M059J (cell line): ENCODE results near the gene KRT81. TPM values are rescaled to one million over a fixed set of nuclear protein-coding genes. Genes with fewer than 3 reads are reported as not detected.
"Not testable (repeated sequence)": the region's sequence is repeated elsewhere in the genome, so short reads cannot be mapped to it uniquely, and the experiment has no call there.

Experiments used
- DNase-seq: peaks from one replicate; pipeline ENCODE4 v3.0.0-alpha.2; 2012; ENCODE audit warnings: low read depth
- total RNA-seq: library from RNA; depleted of rRNA; stranded (reverse); fragments of >200 nt; shearing (Covaris generic); gene quantifications from 2 replicates; pipeline ENCODE4 v1.2.3, GENCODE V29; 2014

Gene KRT81
- total RNA-seq, 1 experiment from 2014 or later: 412 TPM

DNA sequence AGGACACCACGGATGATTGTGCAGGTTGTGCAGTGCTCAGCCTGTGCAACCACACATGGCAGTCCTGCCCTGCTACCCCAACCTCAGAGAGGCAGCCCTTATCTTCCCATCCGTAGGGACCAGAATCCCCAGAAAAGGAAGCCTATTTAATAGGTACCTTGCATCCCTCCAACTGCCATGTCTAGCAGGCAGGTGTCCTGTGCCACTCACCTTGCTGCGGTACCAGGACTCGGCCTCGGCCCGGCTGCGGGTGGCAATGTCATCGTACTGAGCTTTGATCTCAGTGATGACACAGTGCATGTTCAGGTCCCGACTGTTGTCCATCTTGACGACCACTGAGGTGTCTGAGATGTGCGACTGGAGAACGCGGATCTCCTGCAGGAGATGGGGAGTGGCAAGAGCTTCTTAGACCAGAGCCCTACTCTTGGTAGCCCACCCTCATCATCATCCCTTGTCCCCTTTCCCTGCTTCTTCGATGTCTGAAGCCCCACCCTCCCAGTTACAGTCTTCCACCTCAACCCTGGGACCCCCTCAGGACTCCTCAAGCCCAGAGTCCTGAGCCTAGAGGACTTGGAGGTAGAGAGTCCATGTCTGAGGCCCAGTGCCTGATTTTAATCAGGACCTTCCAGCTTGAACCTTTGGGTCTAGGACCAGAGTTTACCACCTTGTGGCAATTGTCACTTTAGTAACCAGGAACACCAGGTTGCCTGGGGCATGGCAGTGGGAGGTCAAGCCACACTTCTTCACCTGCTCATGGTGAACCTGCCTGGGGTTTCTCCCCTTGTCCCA is 37.7 kb downstream of the KRT81 start:
- no peak for DNase-seq

DNA sequence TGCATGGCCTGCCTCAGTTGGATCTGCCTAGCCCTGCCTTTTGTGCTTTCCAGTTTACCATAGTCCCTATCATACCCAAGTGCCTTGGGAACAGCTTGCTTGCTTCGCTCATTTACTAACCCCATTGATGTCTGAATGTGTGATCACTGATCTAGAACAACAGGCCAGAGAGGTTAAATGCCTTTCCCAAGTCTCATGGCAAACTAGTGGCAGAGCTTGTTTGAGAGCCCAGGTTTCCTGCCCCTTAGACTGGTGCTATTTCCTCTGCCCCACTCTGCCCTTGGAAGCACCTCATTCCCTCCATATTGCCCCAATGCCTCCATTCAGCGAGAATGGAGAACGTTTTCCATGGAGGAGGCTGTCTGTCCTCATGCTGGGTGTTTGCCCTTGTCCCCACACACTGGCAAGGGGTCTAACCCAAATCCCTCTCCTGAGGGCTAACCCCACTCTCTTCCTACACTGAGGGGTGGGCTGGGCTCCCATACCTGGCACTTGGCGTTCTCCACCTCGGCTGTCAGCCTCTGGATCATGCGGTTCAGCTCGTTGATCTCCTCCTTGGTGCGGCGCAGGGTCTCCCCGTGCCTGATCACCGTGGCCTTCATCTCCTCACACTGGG is 38.5 kb downstream of the KRT81 start:
- DNase-seq: no peak

DNA sequence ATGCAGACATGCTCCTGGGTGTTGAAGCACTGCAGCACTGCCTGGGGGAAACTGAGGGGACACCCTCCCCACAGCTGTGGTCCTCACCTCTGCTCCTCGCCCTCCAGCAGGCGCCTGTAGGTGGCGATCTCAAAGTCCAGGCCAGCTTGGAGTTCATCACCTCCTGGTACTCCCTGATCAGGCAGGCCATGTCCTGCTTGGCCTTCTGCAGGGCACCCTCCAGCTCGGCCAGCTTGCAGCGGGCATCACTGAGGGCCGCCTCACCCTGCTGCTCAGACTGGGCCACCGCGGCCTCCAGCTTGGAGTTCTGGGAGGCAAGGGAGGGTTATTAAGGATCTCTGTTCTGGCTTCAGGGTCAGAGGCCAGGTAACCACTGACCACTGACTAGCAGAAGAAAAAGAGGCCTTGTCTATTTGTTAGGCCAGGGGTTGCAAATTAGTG is 39.1 kb downstream of the KRT81 start:
- DNase-seq: not testable (repeated sequence)

DNA sequence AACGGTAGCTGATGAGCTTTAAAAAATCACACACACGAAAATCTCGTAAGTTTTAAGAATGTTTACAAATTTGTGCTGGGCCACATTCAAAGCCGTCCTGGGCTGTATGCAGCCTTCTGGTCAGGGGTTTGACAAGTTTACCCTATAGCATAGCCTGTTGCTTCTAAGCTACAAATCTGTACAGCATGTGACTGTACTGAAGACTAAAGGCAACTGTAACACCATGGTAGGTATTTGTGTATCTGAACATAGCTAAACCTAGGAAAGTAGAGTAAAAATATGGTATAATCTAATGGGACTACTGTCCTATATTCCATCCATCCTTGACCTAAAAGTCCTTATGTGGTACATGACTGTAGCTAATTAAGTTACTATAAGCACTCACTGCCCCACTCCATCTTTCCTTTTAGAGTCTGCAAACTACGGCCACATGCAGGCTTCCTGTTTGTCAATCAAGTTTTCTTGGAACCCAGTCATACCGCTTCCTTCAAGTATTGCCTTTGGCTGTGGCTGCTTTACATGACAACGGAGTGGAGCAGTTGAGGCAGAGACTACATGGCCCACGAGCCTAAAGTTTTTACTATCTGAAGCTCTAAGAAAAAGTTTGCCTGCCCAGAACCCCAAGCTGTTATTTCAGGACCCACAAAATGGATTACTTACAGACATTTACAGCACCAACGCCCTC is 39.8 kb downstream of the KRT81 start:
- no peak for DNase-seq

DNA sequence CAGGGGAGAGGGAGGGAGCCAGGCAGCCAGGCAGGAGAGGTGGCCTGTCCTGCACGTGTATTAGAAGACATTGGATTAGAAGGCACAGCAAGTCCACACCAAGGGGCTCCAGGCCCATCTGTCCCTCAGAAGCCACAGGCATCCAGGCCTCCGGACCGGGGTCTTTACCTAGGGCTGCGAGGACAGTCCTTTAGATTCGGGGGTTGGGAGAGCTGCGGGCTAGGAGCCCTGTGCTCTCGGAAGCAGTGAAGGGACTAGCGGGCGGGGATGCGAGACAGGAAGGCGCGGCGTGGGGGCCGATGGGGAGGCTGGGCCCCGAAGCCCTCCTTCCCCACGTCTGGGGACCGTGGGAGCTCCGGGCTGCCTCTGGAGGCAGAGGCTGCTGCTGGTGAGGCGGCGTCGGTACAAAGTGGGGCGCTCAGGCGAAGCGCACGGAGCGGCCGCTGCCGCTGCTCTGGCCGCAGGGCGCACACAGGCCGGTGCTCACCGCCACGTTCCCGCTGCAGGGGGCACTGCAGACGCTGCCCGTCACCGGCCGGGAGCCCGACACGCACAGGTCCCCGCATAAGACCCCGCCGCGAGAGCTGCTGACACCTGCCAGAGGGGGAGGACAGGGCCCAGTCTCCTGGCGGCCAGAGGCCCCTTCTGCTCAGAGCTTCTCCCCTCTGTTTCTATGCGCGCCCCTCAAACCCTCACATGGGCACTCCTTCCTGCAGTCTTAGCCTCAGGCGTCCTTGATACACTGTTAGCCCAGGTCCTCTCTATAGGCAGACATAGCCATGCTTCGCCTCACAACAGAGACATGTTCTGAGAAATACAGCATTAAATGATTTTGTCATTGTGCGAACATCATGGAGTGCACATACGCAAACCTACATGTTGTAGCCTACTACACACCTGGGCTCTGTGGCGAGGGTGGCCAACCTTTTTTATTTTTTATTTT is 41.0 kb downstream of the KRT81 start:
- DNase-seq: no peak

DNA sequence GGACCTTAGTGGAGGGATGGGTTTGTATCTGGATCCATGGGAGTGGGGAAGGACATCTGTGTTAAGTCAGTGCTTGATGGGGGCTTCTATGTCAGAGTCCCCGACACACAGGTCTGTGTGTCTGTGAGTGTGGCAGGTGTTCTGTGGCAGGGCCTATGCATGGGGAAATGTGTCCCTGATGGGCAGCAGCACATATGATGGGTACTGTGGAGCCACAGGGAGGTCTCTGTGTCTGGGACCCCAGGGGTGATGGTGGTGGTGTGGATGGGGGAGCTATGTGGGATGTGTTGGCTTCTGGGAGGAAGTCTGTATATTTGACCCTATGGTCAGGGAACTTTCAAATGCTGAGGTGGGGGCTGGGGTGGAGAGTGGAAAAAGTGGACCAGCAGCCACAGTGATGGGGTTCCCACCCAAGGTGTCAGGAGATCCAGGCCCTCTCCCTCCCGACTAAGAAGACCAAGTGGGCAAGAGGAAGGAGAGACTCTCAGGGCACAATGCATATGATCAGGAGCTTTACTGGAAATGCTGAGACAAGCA is 41.8 kb downstream of the KRT81 start:
- DNase-seq: no peak

DNA sequence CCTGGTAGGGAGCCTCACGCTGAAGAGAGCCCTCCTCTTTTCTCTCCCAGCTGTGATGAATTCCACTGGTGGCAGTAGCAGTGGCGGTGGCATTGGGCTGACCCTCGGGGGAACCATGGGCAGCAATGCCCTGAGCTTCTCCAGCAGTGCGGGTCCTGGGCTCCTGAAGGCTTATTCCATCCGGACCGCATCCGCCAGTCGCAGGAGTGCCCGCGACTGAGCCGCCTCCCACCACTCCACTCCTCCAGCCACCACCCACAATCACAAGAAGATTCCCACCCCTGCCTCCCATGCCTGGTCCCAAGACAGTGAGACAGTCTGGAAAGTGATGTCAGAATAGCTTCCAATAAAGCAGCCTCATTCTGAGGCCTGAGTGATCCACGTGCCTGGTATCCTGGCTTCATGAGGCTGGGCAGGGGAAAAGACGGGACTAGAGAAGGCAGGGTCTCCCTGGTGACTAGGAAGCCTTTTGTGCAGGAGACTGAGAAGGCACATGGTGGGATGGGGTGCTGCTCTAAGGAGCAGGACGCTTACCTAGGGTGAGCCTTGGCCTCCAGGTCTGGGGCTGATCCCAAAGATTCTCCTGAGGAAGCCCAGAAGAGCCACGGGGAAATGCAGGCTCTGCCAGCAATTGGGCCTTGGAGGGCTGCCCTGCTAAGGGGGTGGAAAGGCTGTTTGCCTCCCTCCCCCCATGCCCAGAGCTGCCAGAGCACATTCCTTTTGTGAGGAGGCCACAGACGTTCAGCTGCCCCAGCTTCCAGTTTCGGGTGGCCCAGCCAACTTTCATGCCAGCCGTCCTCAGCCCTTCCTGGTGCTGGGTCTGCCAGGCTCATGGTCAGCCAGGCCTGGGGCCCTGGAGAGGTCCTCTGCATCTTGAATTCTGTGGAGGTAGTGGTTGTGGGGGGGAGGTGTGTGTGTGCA is 42.5 kb downstream of the KRT81 start:
- peak; percentile 58 for DNase-seq

DNA sequence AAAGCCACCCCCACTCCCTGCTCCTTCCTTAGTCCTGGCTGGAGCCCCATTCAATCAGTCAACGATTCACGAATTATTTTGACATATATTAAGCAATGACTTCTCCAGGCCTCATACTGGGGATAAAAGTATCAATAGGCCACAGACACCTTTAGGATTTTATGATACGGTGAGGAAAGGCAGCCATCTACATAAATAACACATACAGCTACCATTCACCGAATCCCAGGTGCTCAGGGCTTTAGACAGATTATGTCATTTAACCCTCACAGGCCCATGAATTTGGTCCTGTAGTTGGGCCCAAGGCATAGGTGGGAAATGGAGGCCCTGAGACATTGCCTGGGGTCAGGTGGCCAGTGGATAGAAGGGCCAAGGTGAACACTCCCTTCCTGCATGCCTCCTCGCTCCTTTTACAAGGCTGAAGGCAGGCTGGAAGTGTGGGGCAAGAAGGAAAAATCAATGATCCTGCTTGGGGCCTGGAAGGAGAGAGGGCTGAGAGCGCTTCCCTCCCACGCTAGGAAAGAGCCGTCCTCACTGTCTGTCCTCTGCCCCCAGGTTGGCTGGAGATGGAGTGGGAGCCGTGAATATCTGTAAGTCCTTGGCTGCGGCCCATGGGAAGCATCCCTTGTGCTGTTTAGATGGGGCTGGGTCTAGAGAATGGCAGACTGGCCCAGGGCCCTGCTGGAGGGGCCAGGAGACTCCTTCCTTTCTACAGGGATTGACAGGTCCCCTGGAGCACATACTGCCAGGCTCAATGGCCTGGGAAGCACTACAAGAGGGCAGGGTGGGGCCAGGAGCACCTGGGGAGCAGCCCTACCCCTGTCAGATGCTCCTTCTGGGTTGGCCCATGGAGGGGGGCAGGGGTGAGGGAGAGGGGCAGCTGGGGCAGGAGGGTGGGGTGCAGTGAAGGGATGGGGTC is 43.5 kb downstream of the KRT81 start:
- DNase-seq: no peak

DNA sequence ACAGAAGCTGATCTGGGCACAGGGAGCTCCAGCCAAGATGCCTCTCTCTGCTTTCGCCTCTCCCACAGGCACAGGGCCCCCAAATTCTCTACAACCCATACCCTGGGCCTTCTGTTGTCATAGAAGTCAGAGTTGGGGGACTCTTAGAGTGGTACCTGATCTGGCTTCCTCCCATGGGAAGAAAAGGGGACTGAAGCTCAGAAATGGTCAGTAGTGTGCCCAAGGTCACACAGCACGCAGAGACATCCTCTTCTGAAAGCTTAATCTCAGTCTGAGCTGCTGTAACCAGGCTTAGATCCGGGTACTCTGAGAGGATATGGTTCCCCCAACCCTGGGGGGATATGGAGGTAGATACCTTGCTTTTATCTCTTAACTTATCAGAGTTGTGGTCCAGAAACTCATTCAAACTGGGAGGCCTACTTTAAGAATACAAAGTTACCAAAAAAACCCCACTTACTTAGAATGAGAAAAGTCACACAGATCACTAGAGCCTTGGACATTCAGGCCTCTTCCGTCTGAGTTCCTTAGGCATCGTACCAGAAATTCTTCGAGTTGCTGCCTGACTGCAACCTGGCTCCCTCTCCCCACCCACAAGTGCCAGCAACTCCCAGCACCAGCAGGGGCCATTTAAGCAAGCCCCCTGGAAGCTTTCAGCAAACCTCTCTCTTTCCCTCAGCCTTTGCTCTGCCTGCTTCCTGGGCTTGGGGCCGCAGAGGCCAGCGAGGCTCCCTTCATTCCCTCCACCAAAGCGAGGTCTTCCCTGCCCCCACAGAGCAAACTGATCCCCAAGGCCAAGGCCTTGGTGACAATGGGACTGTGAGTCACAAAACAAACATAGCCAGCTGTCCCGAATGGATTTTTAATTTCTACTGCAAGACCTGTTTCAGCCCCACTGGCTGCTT is 44.4 kb downstream of the KRT81 start:
- DNase-seq: peak; percentile 78

DNA sequence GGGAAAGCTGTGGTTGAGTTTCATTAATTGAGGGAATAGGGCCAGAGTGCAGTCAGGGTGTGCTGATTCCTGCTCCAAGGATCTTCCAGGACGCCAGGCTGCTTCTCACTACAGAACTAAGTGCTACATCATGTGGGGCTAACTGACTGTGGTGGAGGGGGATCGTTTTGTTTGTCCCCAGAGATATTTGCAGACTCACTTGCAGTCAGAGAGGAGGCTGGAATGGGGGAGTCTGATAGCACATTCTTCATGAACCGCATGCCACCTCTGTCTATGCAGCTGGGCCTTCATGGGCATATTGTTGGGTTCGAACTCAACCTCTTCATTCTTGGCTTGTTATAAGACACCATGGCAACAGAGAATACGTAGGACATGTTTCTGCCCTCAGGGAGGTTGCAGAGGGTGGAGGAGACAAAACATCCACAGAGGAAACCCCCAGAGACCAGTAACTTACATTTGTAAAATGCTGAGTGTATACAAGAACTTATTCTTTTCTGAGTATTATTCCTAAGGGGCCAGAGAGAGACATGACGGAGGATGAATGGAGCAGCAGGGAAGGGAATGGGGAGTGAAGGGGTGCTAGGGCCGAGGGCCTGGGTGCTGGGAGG is 45.3 kb downstream of the KRT81 start:
- DNase-seq: peak; percentile 60

DNA sequence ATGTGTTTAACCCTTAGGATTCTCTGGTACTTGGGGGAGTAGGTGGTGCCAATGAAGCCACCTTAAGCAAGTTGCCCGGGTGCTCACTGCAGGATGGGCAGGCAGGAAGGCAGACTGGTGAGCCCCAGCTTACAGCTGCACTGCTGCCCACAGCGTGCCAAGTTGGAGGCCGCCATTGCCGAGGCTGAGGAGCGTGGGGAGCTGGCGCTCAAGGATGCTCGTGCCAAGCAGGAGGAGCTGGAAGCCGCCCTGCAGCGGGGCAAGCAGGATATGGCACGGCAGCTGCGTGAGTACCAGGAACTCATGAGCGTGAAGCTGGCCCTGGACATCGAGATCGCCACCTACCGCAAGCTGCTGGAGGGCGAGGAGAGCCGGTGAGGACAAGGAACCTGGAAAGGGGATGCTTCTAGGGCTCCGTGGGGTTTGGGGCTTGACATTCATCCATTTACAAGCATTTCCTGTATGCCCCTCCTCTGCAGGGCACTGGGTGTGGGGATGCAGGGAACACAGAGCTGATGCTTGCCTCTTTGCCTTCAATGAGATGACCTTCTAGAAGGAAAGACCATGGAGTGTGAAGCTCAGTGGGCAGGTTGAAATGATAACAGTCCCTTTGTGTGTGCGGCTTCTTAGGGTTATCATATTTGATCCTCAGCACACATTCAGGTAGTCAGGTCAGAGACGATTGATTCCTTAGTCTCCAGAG is 45.9 kb downstream of the KRT81 start:
- DNase-seq: no peak

DNA sequence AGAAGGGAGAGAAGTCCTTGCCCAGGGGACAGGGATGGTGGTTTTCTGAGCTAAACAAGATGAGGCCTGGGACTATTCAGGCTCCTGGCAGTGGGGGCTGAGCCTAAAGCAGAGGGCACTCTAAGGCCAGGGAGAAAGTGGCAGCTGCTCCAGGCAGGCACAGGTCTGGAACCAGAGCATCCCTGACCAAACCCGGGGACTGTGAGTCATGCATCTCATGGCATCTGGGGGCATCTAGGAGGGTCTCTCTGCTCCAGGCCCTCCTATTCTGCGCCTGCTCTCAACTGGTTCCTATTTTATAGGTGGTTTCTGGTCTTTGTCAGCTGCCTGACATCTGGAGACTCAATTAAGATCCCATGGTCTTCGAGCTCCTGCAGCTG is 46.7 kb downstream of the KRT81 start:
- peak; percentile 48 for DNase-seq

DNA sequence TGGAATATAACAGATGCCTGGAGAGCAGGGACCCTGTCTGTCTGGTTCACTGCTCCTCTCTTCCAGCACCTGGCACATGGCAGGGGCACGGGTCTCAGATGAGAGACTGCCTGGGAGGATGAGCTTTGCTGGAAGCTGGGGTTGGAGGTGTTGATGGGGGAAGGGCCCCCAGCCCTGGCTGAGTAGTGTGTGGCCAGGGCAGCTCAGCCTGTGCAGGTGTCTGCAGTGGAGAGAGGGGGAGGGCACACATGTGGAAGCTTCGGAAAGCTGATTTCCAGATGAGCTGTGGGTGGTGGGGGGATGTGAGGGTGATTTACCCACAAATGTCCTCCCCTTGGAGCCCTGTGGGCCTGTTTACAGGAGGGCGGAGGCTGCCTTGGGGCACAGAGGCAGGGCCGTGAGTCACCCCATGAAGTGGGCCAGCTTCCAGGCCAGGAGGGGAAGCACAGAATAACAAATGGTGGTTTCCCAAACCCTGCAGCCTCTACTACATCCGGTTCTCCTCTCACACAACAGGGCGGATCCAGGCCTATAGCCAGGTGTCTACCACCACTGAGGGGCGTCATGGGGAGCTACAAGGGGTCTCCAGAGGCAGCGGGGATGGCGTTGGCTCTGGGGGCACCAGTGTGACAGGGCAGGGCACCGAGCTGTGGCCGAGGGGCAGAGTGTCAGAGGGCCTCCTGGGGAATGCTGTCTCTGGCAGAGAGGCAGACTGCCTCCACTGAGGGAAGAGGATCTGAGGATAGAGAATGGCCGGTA is 47.3 kb downstream of the KRT81 start:
- peak; percentile 96 for DNase-seq

DNA sequence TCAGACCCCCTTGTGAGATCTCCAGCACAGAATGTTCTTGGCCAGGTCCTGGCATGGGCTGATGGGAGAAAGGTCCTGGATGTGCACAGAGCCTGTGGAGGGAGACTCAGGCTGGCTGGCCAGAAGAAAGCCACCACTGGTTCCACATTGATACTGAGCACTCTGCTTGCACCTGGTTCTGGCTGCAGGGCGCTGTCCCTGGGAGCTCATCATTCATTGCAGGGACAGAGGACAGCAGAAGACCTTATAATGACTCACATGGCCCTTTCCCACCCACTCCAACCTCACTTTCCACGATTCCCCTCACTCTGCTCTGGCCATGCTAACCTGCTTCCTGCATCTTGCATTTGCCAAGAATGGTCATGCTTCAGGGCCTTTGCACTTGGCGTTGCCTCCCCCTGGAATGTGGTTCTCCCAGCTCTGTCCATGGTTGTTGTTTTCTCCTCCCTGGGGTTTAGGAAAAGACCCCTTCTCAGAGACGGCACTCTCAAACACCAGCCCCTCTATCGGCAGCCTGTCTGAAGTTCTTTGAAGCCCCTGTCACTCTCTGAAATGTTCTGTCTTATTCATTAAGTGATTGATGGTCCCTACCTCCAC is 48.0 kb downstream of the KRT81 start:
- DNase-seq: peak; percentile 74

DNA sequence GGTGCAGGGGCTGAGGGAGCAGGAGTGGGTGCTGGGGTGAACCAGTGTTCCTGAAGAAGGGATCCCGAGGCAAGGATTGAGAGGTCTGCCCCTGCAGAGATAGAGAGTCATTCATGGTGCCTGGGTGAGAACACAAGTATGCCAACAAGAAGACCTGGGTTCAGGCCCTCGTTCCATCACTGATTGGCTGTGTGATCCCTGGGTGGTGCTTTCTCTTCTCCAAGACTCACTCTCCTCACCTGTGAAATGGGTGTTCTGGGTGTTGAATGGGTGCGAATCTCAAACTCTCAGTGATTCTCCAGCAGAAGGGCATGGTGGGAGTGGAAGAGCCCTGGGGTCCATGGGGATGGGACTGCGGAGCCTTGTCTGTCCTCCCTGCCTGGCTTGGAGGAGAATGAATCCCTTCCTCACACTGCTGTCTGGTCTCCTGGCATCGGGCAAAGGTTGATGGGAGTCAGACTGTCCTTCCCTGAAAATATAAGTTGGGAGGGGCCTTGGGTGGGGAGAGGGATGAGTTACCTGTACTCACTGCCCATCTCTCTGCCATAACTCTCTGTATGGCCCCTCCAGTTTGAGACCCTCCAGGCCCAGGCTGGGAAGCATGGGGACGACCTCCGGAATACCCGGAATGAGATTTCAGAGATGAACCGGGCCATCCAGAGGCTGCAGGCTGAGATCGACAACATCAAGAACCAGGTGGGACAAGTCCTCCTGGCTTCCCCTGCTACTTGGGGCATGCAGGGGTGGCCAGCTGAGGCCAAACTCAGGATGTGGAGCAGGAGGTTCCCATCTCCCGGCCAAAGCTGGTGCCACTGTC is 48.7 kb downstream of the KRT81 start:
- no peak for DNase-seq
